Stimulated activated naive B cell treated with anti-CD40 and anti-IgM and Interleukin-4, amounts not matched to agents 10 μg/mL and 1 μg/mL and 100 μg/mL, for 72 hours (primary cell): ENCODE data around the gene CD55.
"Not testable (repeated sequence)": the region's sequence is repeated elsewhere in the genome, so short reads cannot be mapped to it uniquely, and the experiment has no call there.

Experiments used
- ATAC-seq, 2 donors: fragments of 150-1000 bp; cut with Tn5 transposase; replicated peaks; 2 replicates each; pipeline ENCODE4 v1.10.0; 2021; ENCODE audit warnings: moderate library complexity in 1 of 2
- DNase-seq: peaks from one replicate; pipeline ENCODE4 v3.0.0; 2021
- H3K27ac Mint-ChIP-seq: one replicate; pipeline ENCODE4 v1.8.0; 2022; ENCODE audit warnings: mild to moderate bottlenecking, mixed read lengths
- H3K27me3 Mint-ChIP-seq, 2 donors: one replicate each; pipeline ENCODE4 v1.8.0; 2022; ENCODE audit warnings: mixed read lengths in 2 of 2
- H3K36me3 Mint-ChIP-seq, 2 donors: one replicate each; pipeline ENCODE4 v1.8.0; 2022; ENCODE audit warnings: mixed read lengths in 2 of 2, mild to moderate bottlenecking in 1 of 2
- H3K4me1 Mint-ChIP-seq, 2 donors: one replicate each; pipeline ENCODE4 v1.8.0; 2022; ENCODE audit warnings: mixed read lengths in 2 of 2, mild to moderate bottlenecking in 1 of 2
- H3K4me3 Mint-ChIP-seq, 2 donors: one replicate each; pipeline ENCODE4 v1.8.0; 2022; ENCODE audit warnings: mild to moderate bottlenecking in 2 of 2, mixed read lengths in 2 of 2, moderate library complexity in 1 of 2
- H3K9me3 Mint-ChIP-seq, 2 donors: one replicate each; pipeline ENCODE4 v1.8.0; 2022; ENCODE audit warnings: mixed read lengths in 2 of 2, mild to moderate bottlenecking in 1 of 2

The CD55 gene

GRCh38 chr1:207313131-207313530, 8.3 kb upstream of the CD55 start:
- ATAC-seq (no peak), DNase-seq (no peak)
- Mint-ChIP-seq H3K4me3 (no peak overlapping the region), H3K27ac (no peak overlapping the region), H3K36me3 (no peaks in the 10 kb centered on the region), H3K9me3 (no peaks in the 10 kb centered on the region), H3K4me1 (peaks cover 32 to 53% of the 10 kb centered on the region in 2 donors), H3K27me3 (no peaks in the 10 kb centered on the region)

- no peak for DNase-seq
- Mint-ChIP-seq H3K4me3 (no peak overlapping the region), H3K27me3 (no peaks in the 10 kb centered on the region), H3K27ac (no peak overlapping the region), H3K36me3 (no peaks in the 10 kb centered on the region), H3K4me1 (peaks cover 25 to 37% of the 10 kb centered on the region in 2 donors), H3K9me3 (no peaks in the 10 kb centered on the region)
- ATAC-seq: no peak
These were observed 6.7 kb upstream of the CD55 start for GRCh38 chr1:207314816-207315215.

GRCh38 chr1:207315435-207315834, 6.0 kb upstream of the CD55 start:
- Mint-ChIP-seq H3K9me3 (no peaks in the 10 kb centered on the region), H3K4me3 (no peak overlapping the region), H3K4me1 (peaks cover 25 to 33% of the 10 kb centered on the region in 2 donors), H3K27ac (no peak overlapping the region), H3K36me3 (no peaks in the 10 kb centered on the region), H3K27me3 (no peaks in the 10 kb centered on the region)
- ATAC-seq: no peak
- no peak for DNase-seq

GRCh38 chr1:207316141-207316540, 5.3 kb upstream of the CD55 start:
- ATAC-seq (no peak), DNase-seq (no peak)
- Mint-ChIP-seq H3K36me3 (no peaks in the 10 kb centered on the region), H3K27ac (no peak overlapping the region), H3K9me3 (no peaks in the 10 kb centered on the region), H3K4me1 (peaks cover 28 to 33% of the 10 kb centered on the region in 2 donors), H3K27me3 (no peaks in the 10 kb centered on the region), H3K4me3 (no peak overlapping the region)

- H3K4me1 Mint-ChIP-seq: peaks cover 28 to 33% of the 10 kb centered on the region in 2 donors
- H3K27ac Mint-ChIP-seq: no peak overlapping the region
- no peak for DNase-seq
- H3K36me3 Mint-ChIP-seq: no peaks in the 10 kb centered on the region
- no peaks in the 10 kb centered on the region for H3K9me3 Mint-ChIP-seq
- no peaks in the 10 kb centered on the region for H3K27me3 Mint-ChIP-seq
- no peak for ATAC-seq
- H3K4me3 Mint-ChIP-seq: no peak overlapping the region
These were observed 4.7 kb upstream of the CD55 start for GRCh38 chr1:207316622-207317391.

DNA sequence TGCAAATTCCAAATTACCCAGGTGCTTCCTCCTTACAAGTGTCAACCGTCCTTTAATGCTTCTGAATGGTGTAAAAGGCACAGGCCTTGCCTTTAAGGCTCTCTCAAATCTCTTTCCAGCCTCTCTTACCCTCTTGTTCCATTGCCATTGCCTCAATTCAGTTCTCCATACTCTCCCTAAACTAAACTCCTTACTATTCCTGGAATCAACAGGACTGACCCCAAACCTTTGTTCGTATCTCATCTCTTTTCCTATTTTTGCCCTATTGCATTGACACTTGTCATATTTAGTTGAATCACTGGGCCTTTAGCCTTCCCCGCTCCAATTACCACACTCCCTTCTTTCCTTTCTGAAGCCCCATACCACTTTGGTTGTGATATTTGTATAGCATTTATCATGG, 3.9 kb upstream of the CD55 start:
- peaks cover 0 to 2% of the 10 kb centered on the region in 2 donors for H3K36me3 Mint-ChIP-seq
- H3K9me3 Mint-ChIP-seq: no peaks in the 10 kb centered on the region
- H3K27ac Mint-ChIP-seq: no peak overlapping the region
- no peak for DNase-seq
- H3K4me1 Mint-ChIP-seq: peaks cover 28 to 33% of the 10 kb centered on the region in 2 donors
- no peak for ATAC-seq
- no peak overlapping the region for H3K4me3 Mint-ChIP-seq
- H3K27me3 Mint-ChIP-seq: no peaks in the 10 kb centered on the region

- ATAC-seq (no peak), DNase-seq (no peak)
- Mint-ChIP-seq H3K4me3 (no peak overlapping the region), H3K36me3 (peaks cover 0 to 2% of the 10 kb centered on the region in 2 donors), H3K27ac (no peak overlapping the region), H3K27me3 (no peaks in the 10 kb centered on the region), H3K9me3 (no peaks in the 10 kb centered on the region), H3K4me1 (peaks cover 27 to 34% of the 10 kb centered on the region in 2 donors)
These were observed 3.3 kb upstream of the CD55 start for GRCh38 chr1:207318072-207318619.

- DNase-seq (no peak), ATAC-seq (no peak)
- no peaks in the 10 kb centered on the region for H3K27me3 Mint-ChIP-seq
- H3K4me1 Mint-ChIP-seq: peaks cover 31 to 38% of the 10 kb centered on the region in 2 donors
- no peak overlapping the region for H3K4me3 Mint-ChIP-seq
- peak overlapping the region; percentile 25 for H3K27ac Mint-ChIP-seq
- peaks cover 6 to 8% of the 10 kb centered on the region in 2 donors for H3K36me3 Mint-ChIP-seq
- no peaks in the 10 kb centered on the region for H3K9me3 Mint-ChIP-seq
These were observed 2.3 kb upstream of the CD55 start for GRCh38 chr1:207319199-207319598.

DNA sequence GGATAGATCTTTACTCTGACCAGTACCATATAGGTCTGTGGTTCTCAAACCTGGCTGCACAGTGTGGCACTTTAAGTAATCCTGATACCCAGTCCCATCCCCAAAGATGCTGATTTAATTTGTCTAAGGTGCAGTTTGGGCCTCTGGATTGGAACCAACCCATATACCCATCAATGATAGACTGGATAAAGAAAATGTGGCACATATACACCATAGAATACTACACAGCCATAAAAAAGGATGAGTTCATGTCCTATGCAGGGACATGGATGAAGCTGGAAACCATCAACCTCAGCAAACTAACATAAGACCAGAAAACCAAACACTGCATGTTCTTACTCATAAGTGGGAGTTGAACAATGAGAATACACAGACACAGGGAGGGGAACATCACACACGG, 1.4 kb upstream of the CD55 start:
- not testable (repeated sequence) for ATAC-seq, H3K27me3 Mint-ChIP-seq, H3K36me3 Mint-ChIP-seq, H3K27ac Mint-ChIP-seq, DNase-seq, H3K9me3 Mint-ChIP-seq
- H3K4me3 Mint-ChIP-seq: peak overlapping the region; percentile 18 to 64
- H3K4me1 Mint-ChIP-seq: peaks cover 31 to 38% of the 10 kb centered on the region in 2 donors

DNA sequence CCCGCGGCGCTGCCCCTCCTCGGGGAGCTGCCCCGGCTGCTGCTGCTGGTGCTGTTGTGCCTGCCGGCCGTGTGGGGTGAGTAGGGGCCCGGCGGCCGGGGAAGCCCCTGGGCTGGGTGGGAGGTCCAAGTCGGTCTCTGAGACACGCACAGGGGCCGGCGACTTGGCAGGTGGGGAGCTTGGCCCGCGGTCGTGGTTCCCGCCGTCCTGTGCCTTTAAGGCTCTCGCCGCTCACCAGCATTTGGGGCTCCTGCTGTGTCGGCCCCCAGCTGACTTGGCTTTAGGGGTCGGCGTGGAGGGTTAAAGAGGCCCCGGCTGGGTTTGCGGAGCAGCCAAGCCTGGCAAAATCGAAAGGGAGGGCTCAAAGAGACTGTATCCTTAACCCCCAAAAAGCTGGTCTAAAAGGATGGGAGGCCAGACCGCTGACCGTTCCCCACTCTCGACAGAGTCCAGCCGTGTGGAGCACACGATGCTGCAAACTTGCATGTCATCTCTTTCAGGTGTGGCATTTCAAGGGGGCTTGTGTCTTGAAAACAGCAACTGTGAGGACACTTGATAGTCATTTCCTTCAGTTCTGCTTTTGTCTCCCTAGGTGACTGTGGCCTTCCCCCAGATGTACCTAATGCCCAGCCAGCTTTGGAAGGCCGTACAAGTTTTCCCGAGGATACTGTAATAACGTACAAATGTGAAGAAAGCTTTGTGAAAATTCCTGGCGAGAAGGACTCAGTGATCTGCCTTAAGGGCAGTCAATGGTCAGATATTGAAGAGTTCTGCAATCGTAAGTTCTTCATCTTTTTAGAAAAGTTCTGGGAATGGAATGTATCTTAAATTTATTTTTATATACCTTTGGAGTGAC, 540 bp downstream of the CD55 start:
- H3K36me3 Mint-ChIP-seq: peaks cover 13 to 16% of the 10 kb centered on the region in 2 donors
- peak; percentile 44 to 55 for ATAC-seq
- H3K9me3 Mint-ChIP-seq: no peaks in the 10 kb centered on the region
- peak overlapping the region; percentile 99 for H3K27ac Mint-ChIP-seq
- H3K27me3 Mint-ChIP-seq: no peaks in the 10 kb centered on the region
- H3K4me1 Mint-ChIP-seq: peaks cover 20 to 22% of the 10 kb centered on the region in 2 donors
- H3K4me3 Mint-ChIP-seq: peak overlapping the region; percentile 91 to 97
- DNase-seq: no peak

DNA sequence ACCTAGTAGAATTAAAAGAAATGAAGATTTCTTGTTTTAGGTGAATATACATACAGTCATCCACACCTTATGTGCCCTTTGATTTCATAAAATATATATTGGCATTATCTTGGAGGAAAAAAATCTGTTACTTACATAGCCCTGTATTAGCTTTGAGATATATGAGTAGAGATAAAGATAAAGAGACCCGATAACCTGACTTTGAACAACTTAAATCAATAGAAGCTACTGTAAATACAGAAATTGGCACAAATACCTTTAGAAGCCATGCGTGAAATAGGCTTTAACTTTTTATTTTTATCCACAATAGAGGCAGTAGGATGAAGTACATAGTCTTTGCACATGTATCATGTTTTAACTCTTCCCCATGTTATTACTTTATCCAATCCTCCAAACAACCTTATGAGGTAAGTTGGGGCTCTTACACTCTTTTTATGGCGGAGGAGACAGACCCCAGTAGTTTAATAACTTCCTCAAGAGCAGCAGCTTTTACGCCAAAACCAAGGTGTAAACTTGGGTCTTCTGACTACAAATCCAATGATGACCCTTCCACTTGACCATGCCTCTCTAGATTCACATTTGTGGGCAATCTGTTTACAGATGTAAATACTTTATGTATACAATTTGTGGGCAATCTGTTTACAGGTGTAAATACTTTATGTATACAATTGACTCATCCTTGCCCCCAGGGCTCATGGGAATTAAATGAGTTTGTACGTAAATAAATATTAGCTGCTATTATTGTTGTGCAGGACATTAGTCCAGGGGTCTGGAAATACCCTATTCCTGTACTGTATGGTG, 2.1 kb downstream of the CD55 start:
- ATAC-seq (no peak), DNase-seq (no peak)
- peaks cover 22 to 30% of the 10 kb centered on the region in 2 donors for H3K36me3 Mint-ChIP-seq
- no peaks in the 10 kb centered on the region for H3K27me3 Mint-ChIP-seq
- H3K27ac Mint-ChIP-seq: peak overlapping the region; percentile 37
- no peaks in the 10 kb centered on the region for H3K9me3 Mint-ChIP-seq
- H3K4me3 Mint-ChIP-seq: peak overlapping the region; percentile 53 to 64
- H3K4me1 Mint-ChIP-seq: peaks cover 19 to 20% of the 10 kb centered on the region in 2 donors

- DNase-seq (no peak), ATAC-seq (no peak)
- Mint-ChIP-seq H3K27ac (no peak overlapping the region), H3K4me1 (peaks cover 17 to 43% of the 10 kb centered on the region in 2 donors), H3K9me3 (no peaks in the 10 kb centered on the region), H3K27me3 (no peaks in the 10 kb centered on the region), H3K36me3 (peaks cover 39 to 53% of the 10 kb centered on the region in 2 donors), H3K4me3 (no peak overlapping the region)
These were observed 6.5 kb downstream of the CD55 start for GRCh38 chr1:207328004-207328403.

- H3K36me3 Mint-ChIP-seq: peaks cover 45 to 56% of the 10 kb centered on the region in 2 donors
- no peak for ATAC-seq
- H3K27me3 Mint-ChIP-seq: no peaks in the 10 kb centered on the region
- no peak for DNase-seq
- H3K9me3 Mint-ChIP-seq: peaks cover 2 to 4% of the 10 kb centered on the region in 2 donors
- H3K4me3 Mint-ChIP-seq: no peak overlapping the region
- H3K4me1 Mint-ChIP-seq: peaks cover 21 to 44% of the 10 kb centered on the region in 2 donors
- no peak overlapping the region for H3K27ac Mint-ChIP-seq
These were observed 7.5 kb downstream of the CD55 start for GRCh38 chr1:207328908-207329440.
